Thyroid gland (tissue), 4 donors: ENCODE measurements around the gene DLG2. TPM values are rescaled to one million over a fixed set of nuclear protein-coding genes. Genes with fewer than 3 reads are reported as not detected.

ENCODE experiments used
- DNase-seq, 2 donors: peaks; one replicate each; pipeline ENCODE4 v3.0.0-alpha.2; 2019
- H3K27ac ChIP-seq, 3 donors: fragments of 200-600 bp; sonication (generic); 1 replicate in 2 of 3; 2 replicates in 1 of 3; pipeline ENCODE4 v1.5.1; 2016 to 2019; ENCODE audit warnings: mild to moderate bottlenecking in 1 of 3, moderate library complexity in 1 of 3
- H3K27me3 ChIP-seq: fragments of 200-600 bp; sonication (generic); one replicate; pipeline ENCODE4 v1.5.1; 2019
- H3K36me3 ChIP-seq, 2 donors: fragments of 200-600 bp; sonication (generic); one replicate each; pipeline ENCODE4 v1.5.1; 2016 to 2019
- H3K4me1 ChIP-seq, 2 donors: fragments of 200-600 bp; sonication (generic); one replicate each; pipeline ENCODE4 v1.5.1; 2017 to 2019
- H3K4me3 ChIP-seq, 3 donors: fragments of 200-600 bp; sonication (generic); replicated peaks in 1 of 3; 1 replicate in 2 of 3; 2 replicates in 1 of 3; pipeline ENCODE4 v1.5.1; 2016; ENCODE audit warnings: mild to moderate bottlenecking in 1 of 3
- H3K9me3 ChIP-seq: fragments of 200-600 bp; sonication (generic); one replicate; pipeline ENCODE4 v1.5.1; 2017
- CTCF ChIP-seq, 6 experiments: fragments of 200-600 bp in 3 of 6; fragments of 450-650 bp in 3 of 6; sonication (generic) in 3 of 6; IDR thresholded peaks; one replicate each; pipeline ENCODE4 v1.5.1; 2016 to 2019; ENCODE audit warnings: antibody characterized with exemption in 6 of 6, mild to moderate bottlenecking in 2 of 6, inconsistent platforms in 1 of 6, moderate library complexity in 1 of 6
- POLR2A ChIP-seq, 2 donors: fragments of 450-650 bp; IDR thresholded peaks; one replicate each; pipeline ENCODE4 v1.6.1; 2017; ENCODE audit warnings: antibody characterized with exemption in 2 of 2, mild to moderate bottlenecking in 2 of 2, moderate library complexity in 1 of 2
- WGBS, 2 donors: methylation state at CpG; one replicate each; pipeline ENCODE4 v1.1.5; 2017; 5-methylcytosine and 5-hydroxymethylcytosine counted together
- intact Hi-C: fragments of 100-400 bp; cut with DNase I; formaldehyde crosslinking; loops from one replicate; pipeline ENCODE4 v1.15.1; 2023
- total RNA-seq, 4 donors: library from RNA; depleted of rRNA; stranded (reverse); fragments of >200 nt; gene quantifications; one replicate each; pipeline ENCODE4 v1.2.3, GENCODE V29; 2016

DLG2 gene
- total RNA-seq, 4 donors from 2014 or later, result 29.4 to 79.4 (median 42.4) TPM

- TF ChIP-seq CTCF (IDR thresholded peaks at IDR 0.05), result no peak
- no peak for TF ChIP-seq POLR2A (IDR thresholded peaks at IDR 0.05)
- Histone ChIP-seq H3K4me3 (no peak overlapping the region), H3K36me3 (no peaks in the 10 kb centered on the region), H3K4me1 (no peaks in the 10 kb centered on the region), H3K27ac (no peak overlapping the region), H3K27me3 (no peaks in the 10 kb centered on the region), H3K9me3 (no peaks in the 10 kb centered on the region)
- DNase-seq, result no peak
- WGBS, 2 donors, result 56 to 63% methylated on average over 1 of the region's 1 CpG
- intact Hi-C loops, result no loop called here
These were observed 1764.5 kb downstream of the DLG2 start for GRCh38 chr11:83862691-83863090.

GRCh38 chr11:83862033-83862432 is 1765.1 kb downstream of the DLG2 start:
- WGBS, 2 donors, result 66 to 76% methylated on average over 3 of the region's 3 CpGs
- Histone ChIP-seq H3K36me3 (no peaks in the 10 kb centered on the region), H3K27ac (no peak overlapping the region), H3K9me3 (no peaks in the 10 kb centered on the region), H3K4me1 (no peaks in the 10 kb centered on the region), H3K27me3 (no peaks in the 10 kb centered on the region), H3K4me3 (no peak overlapping the region)
- no peak for DNase-seq
- TF ChIP-seq CTCF (IDR thresholded peaks at IDR 0.05) (no peak), POLR2A (IDR thresholded peaks at IDR 0.05) (no peak)
- intact Hi-C loops, result no loop called here

GRCh38 chr11:83858694-83859093 is 1768.5 kb downstream of the DLG2 start:
- no peaks in the 10 kb centered on the region for H3K4me1 ChIP-seq
- H3K4me3 ChIP-seq, result no peak overlapping the region
- WGBS, 2 donors, result 59 to 74% methylated on average over 1 of the region's 1 CpG
- no peak for DNase-seq
- TF ChIP-seq POLR2A (IDR thresholded peaks at IDR 0.05) (no peak), CTCF (IDR thresholded peaks at IDR 0.05) (no peak)
- intact Hi-C loops, result no loop called here
- no peaks in the 10 kb centered on the region for H3K9me3 ChIP-seq
- no peak overlapping the region for H3K27ac ChIP-seq
- H3K36me3 ChIP-seq, result no peaks in the 10 kb centered on the region
- H3K27me3 ChIP-seq, result no peaks in the 10 kb centered on the region

- H3K27ac ChIP-seq, result no peak overlapping the region
- WGBS, 2 donors, result 87 to 98% methylated on average over 1 of the region's 1 CpG
- intact Hi-C loops, result no loop called here
- DNase-seq, result no peak
- no peaks in the 10 kb centered on the region for H3K9me3 ChIP-seq
- no peaks in the 10 kb centered on the region for H3K4me1 ChIP-seq
- TF ChIP-seq POLR2A (IDR thresholded peaks at IDR 0.05), result no peak
- no peak for TF ChIP-seq CTCF (IDR thresholded peaks at IDR 0.05)
- no peaks in the 10 kb centered on the region for H3K27me3 ChIP-seq
- H3K36me3 ChIP-seq, result no peaks in the 10 kb centered on the region
- no peak overlapping the region for H3K4me3 ChIP-seq
These were observed 1771.9 kb downstream of the DLG2 start for GRCh38 chr11:83855237-83855636.

- Histone ChIP-seq H3K4me1 (no peaks in the 10 kb centered on the region), H3K27ac (no peak overlapping the region), H3K36me3 (no peaks in the 10 kb centered on the region), H3K4me3 (no peak overlapping the region), H3K27me3 (no peaks in the 10 kb centered on the region), H3K9me3 (no peaks in the 10 kb centered on the region)
- intact Hi-C loops, result no loop called here
- no peak for DNase-seq
- TF ChIP-seq POLR2A (IDR thresholded peaks at IDR 0.05) (no peak), CTCF (IDR thresholded peaks at IDR 0.05) (no peak)
- 67 to 73% methylated on average over 1 of the region's 1 CpG for WGBS, 2 donors
These were observed 1774.2 kb downstream of the DLG2 start for GRCh38 chr11:83852775-83853442.
